Endodermal cell (in vitro differentiated cells): ENCODE results near the gene SORD. TPM values are rescaled to one million over a fixed set of nuclear protein-coding genes. Genes with fewer than 3 reads are reported as not detected.

Experiments used
- DNase-seq: peaks from one replicate; pipeline ENCODE4 v3.0.0-alpha.2; 2017
- H3K27ac ChIP-seq: 2 replicates; pipeline ENCODE4 v1.5.1; 2013; ENCODE audit warnings: mild to moderate bottlenecking, low read depth, low read length, moderate library complexity
- H3K27me3 ChIP-seq: 2 replicates; pipeline ENCODE4 v1.6.1; 2013; ENCODE audit warnings: mild to moderate bottlenecking, low read length, moderate library complexity; ENCODE audit not compliant: insufficient read depth, control insufficient read depth, poor library complexity, severe bottlenecking
- H3K36me3 ChIP-seq: 2 replicates; pipeline ENCODE4 v1.7.0; 2013; ENCODE audit warnings: mild to moderate bottlenecking, low read length, moderate library complexity; ENCODE audit not compliant: control insufficient read depth, insufficient read depth
- H3K4me1 ChIP-seq: one replicate; pipeline ENCODE4 v1.7.0; 2013; ENCODE audit warnings: low read length; ENCODE audit not compliant: control insufficient read depth, insufficient read depth
- H3K4me3 ChIP-seq: 2 replicates; pipeline ENCODE4 v1.5.1; 2013; ENCODE audit warnings: mild to moderate bottlenecking, low read length, moderate library complexity
- H3K9ac ChIP-seq: 2 replicates; pipeline ENCODE4 v1.6.1; 2013; ENCODE audit warnings: mild to moderate bottlenecking, low read length, moderate library complexity; ENCODE audit not compliant: poor library complexity, severe bottlenecking; ENCODE audit errors: extremely low read depth
- H3K9me3 ChIP-seq: 2 replicates; pipeline ENCODE4 v1.6.1; 2013; ENCODE audit warnings: mild to moderate bottlenecking, low read length, moderate library complexity; ENCODE audit not compliant: control insufficient read depth
- H3K27ac Mint-ChIP-seq: 2 replicates; pipeline ENCODE4 v1.8.0; 2020; ENCODE audit warnings: mixed read lengths
- H3K27me3 Mint-ChIP-seq: 2 replicates; pipeline ENCODE4 v1.8.0; 2021; ENCODE audit warnings: mild to moderate bottlenecking, mixed read lengths; ENCODE audit not compliant: insufficient read depth
- H3K36me3 Mint-ChIP-seq: 2 replicates; pipeline ENCODE4 v1.8.0; 2020; ENCODE audit warnings: low read depth, mixed read lengths
- H3K4me1 Mint-ChIP-seq: 2 replicates; pipeline ENCODE4 v1.8.0; 2020; ENCODE audit warnings: mixed read lengths
- H3K4me3 Mint-ChIP-seq: 2 replicates; pipeline ENCODE4 v1.8.0; 2020; ENCODE audit warnings: mild to moderate bottlenecking, moderate library complexity, mixed read lengths
- H3K9me3 Mint-ChIP-seq: 2 replicates; pipeline ENCODE4 v1.8.0; 2020; ENCODE audit warnings: mild to moderate bottlenecking, mixed read lengths
- WGBS, 2 experiments: methylation state at CpG; one replicate each; pipeline versions ENCODE4 v1.1.5 to v1.1.7; 2013; ENCODE audit warnings: missing lambda C conversion rate in 2 of 2, mixed read lengths in 1 of 2; ENCODE audit not compliant: insufficient coverage in 1 of 2, insufficient read length in 1 of 2; 5-methylcytosine and 5-hydroxymethylcytosine counted together
- total RNA-seq, 2 donors: library from RNA; stranded (reverse); fragmentation: NEBNext Ultra II Directional in 1 of 2; extraction: Animal tissue kit (Norgen Biotek cat#: 25700) in 1 of 2; gene quantifications; 2 replicates in 1 of 2; 3 replicates in 1 of 2; pipeline ENCODE4 v1.2.1, GENCODE V29; 2021
- TF ChIP-seq, protein P1 (sequence below): fragments of 200-600 bp; sonication (generic); conservative IDR thresholded peaks from 2 replicates; pipeline ENCODE4 v1.5.0; 2021; ENCODE audit warnings: antibody characterized with exemption, mild to moderate bottlenecking

SORD gene
- total RNA-seq, 2 donors from 2014 or later = 28.7 to 40.3 TPM

DNA sequence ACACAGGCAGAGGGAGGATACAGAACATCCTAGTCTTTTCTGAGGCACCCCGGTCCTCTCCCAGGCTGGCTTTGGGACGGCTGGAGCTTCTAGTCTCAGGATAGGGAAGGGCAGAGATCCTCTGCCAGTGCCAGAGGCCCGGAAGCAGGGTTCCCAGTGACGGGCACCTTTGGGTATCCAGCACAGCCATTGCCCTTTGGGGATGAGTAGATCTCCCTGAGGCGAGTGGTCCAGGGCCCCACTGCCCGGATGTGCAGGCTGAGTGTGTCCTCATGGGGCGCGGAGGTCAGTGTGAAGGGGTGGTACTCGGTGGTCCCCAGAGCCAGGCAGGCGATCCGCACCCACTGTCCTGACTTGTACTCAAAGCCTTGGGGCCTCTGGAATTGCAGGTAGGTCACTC lies 72.7 kb downstream of the SORD start:
- Mint-ChIP-seq H3K27ac (no peak overlapping the region), H3K4me3 (no peak overlapping the region)
- WGBS, 2 experiments = 92 to 94% methylated on average over 9 to 11 of the region's 11 CpGs

DNA sequence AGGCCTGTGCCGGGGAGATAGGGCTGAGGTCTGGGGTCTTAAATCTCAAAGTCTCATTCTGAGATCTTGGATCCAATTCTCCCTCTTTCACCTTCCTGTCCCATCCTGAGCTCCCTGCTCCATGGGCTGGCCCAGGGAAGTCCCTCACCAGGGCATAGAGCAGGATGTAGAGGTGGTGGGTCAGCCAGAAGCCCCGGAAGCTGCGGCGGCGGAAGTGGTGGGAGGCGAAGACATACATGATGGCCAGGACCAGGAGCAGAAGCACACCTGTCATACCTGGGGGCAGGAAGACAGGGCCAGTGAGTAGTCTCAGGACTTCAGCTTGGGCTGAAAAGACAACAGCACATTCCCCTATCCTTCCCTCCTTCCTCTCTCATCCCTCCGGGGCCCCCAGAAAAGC lies 74.5 kb downstream of the SORD start:
- Mint-ChIP-seq H3K4me1 (peaks cover 7% of the 10 kb centered on the region), H3K27me3 (peaks cover 48% of the 10 kb centered on the region), H3K4me3 (no peak overlapping the region), H3K36me3 (no peaks in the 10 kb centered on the region), H3K27ac (no peak overlapping the region), H3K9me3 (no peaks in the 10 kb centered on the region)
- H3K9me3 ChIP-seq = no peaks in the 10 kb centered on the region
- TF ChIP-seq, protein P1, sequence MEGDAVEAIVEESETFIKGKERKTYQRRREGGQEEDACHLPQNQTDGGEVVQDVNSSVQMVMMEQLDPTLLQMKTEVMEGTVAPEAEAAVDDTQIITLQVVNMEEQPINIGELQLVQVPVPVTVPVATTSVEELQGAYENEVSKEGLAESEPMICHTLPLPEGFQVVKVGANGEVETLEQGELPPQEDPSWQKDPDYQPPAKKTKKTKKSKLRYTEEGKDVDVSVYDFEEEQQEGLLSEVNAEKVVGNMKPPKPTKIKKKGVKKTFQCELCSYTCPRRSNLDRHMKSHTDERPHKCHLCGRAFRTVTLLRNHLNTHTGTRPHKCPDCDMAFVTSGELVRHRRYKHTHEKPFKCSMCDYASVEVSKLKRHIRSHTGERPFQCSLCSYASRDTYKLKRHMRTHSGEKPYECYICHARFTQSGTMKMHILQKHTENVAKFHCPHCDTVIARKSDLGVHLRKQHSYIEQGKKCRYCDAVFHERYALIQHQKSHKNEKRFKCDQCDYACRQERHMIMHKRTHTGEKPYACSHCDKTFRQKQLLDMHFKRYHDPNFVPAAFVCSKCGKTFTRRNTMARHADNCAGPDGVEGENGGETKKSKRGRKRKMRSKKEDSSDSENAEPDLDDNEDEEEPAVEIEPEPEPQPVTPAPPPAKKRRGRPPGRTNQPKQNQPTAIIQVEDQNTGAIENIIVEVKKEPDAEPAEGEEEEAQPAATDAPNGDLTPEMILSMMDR = no peak
- no peak for DNase-seq
- no peaks in the 10 kb centered on the region for H3K4me1 ChIP-seq
- no peaks in the 10 kb centered on the region for H3K36me3 ChIP-seq
- no peak overlapping the region for H3K27ac ChIP-seq
- H3K9ac ChIP-seq = no peak overlapping the region
- WGBS, 2 experiments = 92 to 97% methylated on average over 5 to 7 of the region's 7 CpGs
- H3K4me3 ChIP-seq = no peak overlapping the region
- peaks cover 78% of the 10 kb centered on the region for H3K27me3 ChIP-seq

More for the DNA sequence above, 72.7 kb downstream of the SORD start:
- H3K9me3 Mint-ChIP-seq = no peaks in the 10 kb centered on the region
- H3K27ac ChIP-seq = no peak overlapping the region
- H3K27me3 Mint-ChIP-seq = peaks cover 66% of the 10 kb centered on the region
- peaks cover 88% of the 10 kb centered on the region for H3K27me3 ChIP-seq
- no peaks in the 10 kb centered on the region for H3K4me1 ChIP-seq
- TF ChIP-seq, protein P1 = no peak
- no peak overlapping the region for H3K4me3 ChIP-seq
- no peaks in the 10 kb centered on the region for H3K36me3 Mint-ChIP-seq
- DNase-seq = no peak
- H3K9me3 ChIP-seq = no peaks in the 10 kb centered on the region
- no peak overlapping the region for H3K9ac ChIP-seq
- no peaks in the 10 kb centered on the region for H3K4me1 Mint-ChIP-seq
- H3K36me3 ChIP-seq = no peaks in the 10 kb centered on the region

DNA sequence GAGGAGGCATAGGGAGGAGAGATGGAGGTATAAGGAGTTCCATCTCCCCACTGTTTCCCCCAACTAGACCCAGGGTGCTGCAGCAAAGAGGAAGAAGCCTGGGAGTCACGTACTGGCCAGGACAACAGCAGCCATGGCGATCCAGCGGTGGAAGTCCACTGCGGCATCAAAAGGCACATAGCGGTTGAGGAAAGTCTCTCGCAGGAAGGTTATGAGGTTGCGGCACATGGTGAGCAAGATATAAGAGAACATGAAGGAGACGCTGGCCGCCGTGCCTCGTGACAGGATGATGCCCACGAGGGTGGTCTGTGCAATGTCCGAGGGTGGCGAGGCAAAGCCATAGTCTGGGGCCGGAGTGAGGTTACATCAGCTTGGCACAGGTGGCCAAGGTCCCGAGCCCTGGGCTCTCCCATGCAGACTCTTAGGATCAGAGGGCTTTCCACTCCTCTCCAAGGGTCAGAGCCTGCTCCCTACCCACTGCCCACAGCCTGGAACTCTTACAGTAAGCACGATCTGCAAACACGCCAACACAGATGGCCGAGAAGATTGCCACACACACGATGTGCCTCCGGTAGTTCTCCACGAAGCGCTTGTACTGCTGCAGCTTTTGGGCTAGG lies 76.7 kb downstream of the SORD start:
- 90 to 94% methylated on average over 23 of the region's 23 CpGs for WGBS, 2 experiments
- peaks cover 38% of the 10 kb centered on the region for H3K27me3 Mint-ChIP-seq

More for the DNA sequence above, 76.7 kb downstream of the SORD start:
- H3K4me3 ChIP-seq = no peak overlapping the region
- DNase-seq = no peak
- peaks cover 7% of the 10 kb centered on the region for H3K4me1 Mint-ChIP-seq
- H3K27me3 ChIP-seq = peaks cover 56% of the 10 kb centered on the region
- H3K27ac Mint-ChIP-seq = no peak overlapping the region
- H3K9me3 Mint-ChIP-seq = no peaks in the 10 kb centered on the region
- no peaks in the 10 kb centered on the region for H3K9me3 ChIP-seq
- no peak overlapping the region for H3K27ac ChIP-seq
- TF ChIP-seq, protein P1 = no peak
- H3K4me1 ChIP-seq = no peaks in the 10 kb centered on the region
- no peaks in the 10 kb centered on the region for H3K36me3 Mint-ChIP-seq
- H3K36me3 ChIP-seq = no peaks in the 10 kb centered on the region
- no peak overlapping the region for H3K9ac ChIP-seq
- H3K4me3 Mint-ChIP-seq = no peak overlapping the region
